C4-2B (cell line): ENCODE measurements around the gene P2RY12.

Experiments
- CTCF ChIP-seq: fragments of 450-650 bp; conservative IDR thresholded peaks from 2 replicates; pipeline ENCODE4 v1.5.1; 2017; ENCODE audit warnings: mild to moderate bottlenecking
- ZFX ChIP-seq: fragments of 450-650 bp; IDR thresholded peaks from 2 replicates; pipeline ENCODE4 v1.6.1; 2017

- TF ChIP-seq CTCF (no peak), ZFX (no peak)
Observed at GRCh38 chr3:151356794-151357462, 27.6 kb downstream of the P2RY12 start.
